SK-N-SH (cell line): ENCODE results near the gene ADH7. TPM values are rescaled to one million over a fixed set of nuclear protein-coding genes. Genes with fewer than 3 reads are reported as not detected.

Experiments
- CTCF ChIA-PET: fragments of 300-600, 350-600 bp; formaldehyde crosslinking; extraction: SDS; loops from one replicate; lab custom pipeline; 2021; lab: Yijun Ruan, JAX
- POLR2A ChIA-PET: fragments of 350-600 bp; sonication (Branson Sonifier 250); formaldehyde crosslinking; extraction: SDS; loops from one replicate; lab custom pipeline; 2020; ENCODE audit warnings: antibody characterized with exemption, inconsistent platforms; lab: Yijun Ruan, JAX
- DNase-seq: peaks from one replicate; pipeline ENCODE4 v3.0.0; 2012
- H2AFZ ChIP-seq: fragments of 200-600 bp; sonication (generic); 2 replicates; pipeline ENCODE4 v1.8.1; 2016; ENCODE audit warnings: antibody characterized with exemption, mild to moderate bottlenecking, low read depth
- H3F3A ChIP-seq: fragments of 200-600 bp; sonication (generic); replicated peaks from 2 replicates; pipeline ENCODE3; 2016; ENCODE audit warnings: antibody characterized with exemption, mild to moderate bottlenecking; ENCODE audit not compliant: insufficient read depth
- H3K27ac ChIP-seq, 2 experiments: fragments of 200-500 bp in 1 of 2; fragments of 200-600 bp in 1 of 2; sonication (Bioruptor generic) in 1 of 2; sonication (generic), shearing (Covaris generic) in 1 of 2; 2 replicates each; pipeline versions ENCODE4 v1.5.1 to v1.6.1; 2014 to 2016; ENCODE audit warnings: low read depth in 2 of 2, inconsistent platforms in 1 of 2, low read length in 1 of 2, mild to moderate bottlenecking in 1 of 2, mixed read lengths in 1 of 2
- H3K27me3 ChIP-seq: fragments of 200-600 bp; sonication (generic), shearing (Covaris generic); 2 replicates; pipeline ENCODE4 v1.6.1; 2016; ENCODE audit warnings: mixed run types; ENCODE audit not compliant: insufficient read depth
- H3K36me3 ChIP-seq, 2 experiments: fragments of 200-500 bp in 1 of 2; fragments of 200-600 bp in 1 of 2; sonication (Bioruptor generic) in 1 of 2; sonication (generic) in 1 of 2; replicated peaks in 1 of 2; 2 replicates each; pipeline versions ENCODE3 to v1.5.1; 2014 to 2016; ENCODE audit warnings: low read length in 1 of 2, mild to moderate bottlenecking in 1 of 2; ENCODE audit not compliant: insufficient read depth in 2 of 2, control insufficient read depth in 1 of 2
- H3K4me1 ChIP-seq, 2 experiments: fragments of 200-500 bp in 1 of 2; fragments of 200-600 bp in 1 of 2; sonication (Bioruptor generic) in 1 of 2; sonication (generic), shearing (Covaris generic) in 1 of 2; 2 replicates each; pipeline versions ENCODE4 v1.5.1 to v1.6.1; 2014 to 2016; ENCODE audit warnings: low read depth in 1 of 2, low read length in 1 of 2, mixed run types in 1 of 2; ENCODE audit not compliant: insufficient read depth in 2 of 2, control insufficient read depth in 1 of 2
- H3K4me2 ChIP-seq: fragments of 200-600 bp; sonication (generic), shearing (Covaris generic); 2 replicates; pipeline ENCODE4 v1.6.1; 2017; ENCODE audit warnings: mixed run types
- H3K4me3 ChIP-seq, 2 experiments: fragments of 200-500 bp in 1 of 2; fragments of 200-600 bp in 1 of 2; sonication (Bioruptor generic) in 1 of 2; sonication (generic), shearing (Covaris generic) in 1 of 2; 2 replicates each; pipeline versions ENCODE4 v1.5.1 to v1.8.1; 2014 to 2016; ENCODE audit warnings: low read depth in 2 of 2, inconsistent platforms in 1 of 2, low read length in 1 of 2, mild to moderate bottlenecking in 1 of 2, mixed read lengths in 1 of 2, moderate library complexity in 1 of 2
- H3K79me2 ChIP-seq: fragments of 200-600 bp; sonication (generic); 2 replicates; pipeline ENCODE4 v1.8.1; 2017; ENCODE audit warnings: mild to moderate bottlenecking; ENCODE audit not compliant: insufficient read depth
- H3K9ac ChIP-seq: fragments of 200-600 bp; sonication (generic); 2 replicates; pipeline ENCODE4 v1.6.1; 2017; ENCODE audit warnings: mixed run types
- H3K9me2 ChIP-seq: fragments of 200-600 bp; sonication (generic); 2 replicates; pipeline ENCODE4 v1.6.1; 2017; ENCODE audit warnings: mixed run types
- H3K9me3 ChIP-seq: fragments of 200-600 bp; sonication (generic); 2 replicates; pipeline ENCODE4 v1.6.1; 2017; ENCODE audit warnings: mixed run types, mild to moderate bottlenecking, moderate library complexity
- H4K20me1 ChIP-seq: fragments of 200-600 bp; sonication (generic); 2 replicates; pipeline ENCODE4 v1.6.1; 2017; ENCODE audit warnings: mild to moderate bottlenecking, mixed run types; ENCODE audit not compliant: insufficient read depth
- EP300 ChIP-seq, 2 experiments: IDR thresholded peaks; 2 replicates each; pipeline versions ENCODE4 v1.4.0 to v1.6.1; 2012; ENCODE audit warnings: borderline replicate concordance in 1 of 2, low read depth in 1 of 2, low read length in 1 of 2
- FOSL2 ChIP-seq: IDR thresholded peaks from 2 replicates; pipeline ENCODE4 v1.4.0; 2012; ENCODE audit warnings: low read depth, mild to moderate bottlenecking, moderate library complexity, borderline replicate concordance
- FOXM1 ChIP-seq: IDR thresholded peaks from 2 replicates; pipeline ENCODE4 v1.4.0; 2012; ENCODE audit warnings: low read depth, mild to moderate bottlenecking
- JUND ChIP-seq: IDR thresholded peaks from 2 replicates; pipeline ENCODE4 v1.4.0; 2012
- NFIC ChIP-seq: IDR thresholded peaks from 2 replicates; pipeline ENCODE4 v1.4.0; 2012; ENCODE audit warnings: borderline replicate concordance
- NRF1 ChIP-seq: IDR thresholded peaks from 2 replicates; pipeline ENCODE4 v1.6.1; 2012; ENCODE audit warnings: low read depth, mild to moderate bottlenecking, low read length
- POLR2AphosphoS5 ChIP-seq: IDR thresholded peaks from 2 replicates; pipeline ENCODE4 v1.6.1; 2012; ENCODE audit warnings: low read depth, low read length
- RCOR1 ChIP-seq: fragments of 150-350 bp; IDR thresholded peaks from 2 replicates; pipeline ENCODE4 v1.6.1; 2017; ENCODE audit warnings: antibody characterized with exemption, low read length
- RFX5 ChIP-seq: IDR thresholded peaks from 2 replicates; pipeline ENCODE4 v1.6.1; 2012; ENCODE audit warnings: mild to moderate bottlenecking, improper control_type of control experiment, low read length
- RXRA ChIP-seq: IDR thresholded peaks from 2 replicates; pipeline ENCODE4 v1.4.0; 2012; ENCODE audit warnings: low read depth, mild to moderate bottlenecking, borderline replicate concordance
- TAF1 ChIP-seq: IDR thresholded peaks from 2 replicates; pipeline ENCODE4 v1.6.1; 2012; ENCODE audit warnings: low read depth, mild to moderate bottlenecking, low read length, moderate library complexity, borderline replicate concordance
- ZBTB33 ChIP-seq: IDR thresholded peaks from 2 replicates; pipeline ENCODE4 v1.4.0; 2012; ENCODE audit warnings: low read depth, borderline replicate concordance
- WGBS: methylation state at CpG from one replicate; pipeline ENCODE4 v1.1.6; 2017; ENCODE audit warnings: low lambda C conversion rate; 5-methylcytosine and 5-hydroxymethylcytosine counted together
- polyA plus RNA-seq, 3 experiments: library from polyadenylated mRNA; depleted of rRNA; stranded (reverse); fragments of >200 nt; gene quantifications; 2 replicates each; pipeline ENCODE4 v1.2.3, GENCODE V29; 2012
- TF ChIP-seq, protein P1 (sequence below): IDR thresholded peaks from 2 replicates; pipeline ENCODE4 v1.4.0; 2012; ENCODE audit warnings: low read depth, borderline replicate concordance
- TF ChIP-seq, protein P2 (sequence below): fragments of 200-600 bp; sonication (generic); IDR thresholded peaks from 2 replicates; pipeline ENCODE4 v1.6.1; 2017; ENCODE audit warnings: antibody characterized with exemption, mild to moderate bottlenecking, moderate library complexity
- TF ChIP-seq, protein P3 (sequence below): IDR thresholded peaks from 2 replicates; pipeline ENCODE4; 2012

ADH7 gene
- not detected in 2 replicates for polyA plus RNA-seq (2012; rRNA removed)
- not detected in 2 replicates for polyA plus RNA-seq (2012; cell fraction: cytosol; rRNA removed)
- polyA plus RNA-seq (2012; cell fraction: nucleus; rRNA removed), result not detected in 2 replicates

DNA sequence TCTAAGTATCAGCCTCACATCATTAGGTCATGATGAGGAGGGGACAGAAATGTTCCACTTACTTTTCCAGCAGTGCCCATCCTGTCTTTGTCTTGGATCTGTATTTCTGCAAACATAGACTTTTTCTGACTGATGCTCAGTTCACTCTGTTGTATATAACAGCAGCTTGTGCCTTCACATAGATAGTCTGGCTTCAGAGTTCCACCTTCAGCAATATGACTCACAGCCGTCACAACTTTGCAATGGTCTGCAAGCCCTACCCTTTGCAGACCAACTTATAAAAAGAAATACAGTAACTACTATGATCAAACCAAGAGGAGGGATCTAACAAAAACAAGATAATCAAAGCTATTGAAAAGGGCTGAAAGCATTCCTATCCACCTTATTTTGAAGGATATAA is at the start of gene ADH7:
Gene ADH7 (minus strand): TSS at position 189 of the 400 bp plus-strand sequence. CDS start 109 bp downstream, at position 80.
- H3K4me3 ChIP-seq, result no peak within 1 kb of the TSS
- CTCF ChIA-PET, result interaction anchor here (1.0 kb wide), 1 partner anchor 28 kb away, joined by 5 read pairs; no protein-coding TSS in a partner anchor
- no peaks in the 10 kb centered on the region for H3F3A ChIP-seq
- 55% methylated on average over 1 of the region's 1 CpG for WGBS
- POLR2A ChIA-PET, result no interaction called here
- H3K27me3 ChIP-seq, result no peaks in the 10 kb centered on the region
- H3K4me2 ChIP-seq, result no peak within 1 kb of the TSS
- no peak for DNase-seq
- H4K20me1 ChIP-seq, result no peaks in the 10 kb centered on the region
- H3K4me1 ChIP-seq, result no peaks in the 10 kb centered on the region
- TF ChIP-seq FOXM1, result no peak
- TF ChIP-seq TAF1, result no peak
- TF ChIP-seq, protein P1, sequence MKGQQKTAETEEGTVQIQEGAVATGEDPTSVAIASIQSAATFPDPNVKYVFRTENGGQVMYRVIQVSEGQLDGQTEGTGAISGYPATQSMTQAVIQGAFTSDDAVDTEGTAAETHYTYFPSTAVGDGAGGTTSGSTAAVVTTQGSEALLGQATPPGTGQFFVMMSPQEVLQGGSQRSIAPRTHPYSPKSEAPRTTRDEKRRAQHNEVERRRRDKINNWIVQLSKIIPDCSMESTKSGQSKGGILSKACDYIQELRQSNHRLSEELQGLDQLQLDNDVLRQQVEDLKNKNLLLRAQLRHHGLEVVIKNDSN, result no peak
- no peak for TF ChIP-seq EP300 (IDR thresholded peaks at IDR 0.05; ENCODE audit: borderline replicate concordance in 1 of 2, low read depth in 1 of 2, low read length in 1 of 2)
- TF ChIP-seq RFX5, result no peak
- TF ChIP-seq RCOR1, result no peak
- TF ChIP-seq JUND, result no peak
- no peak for TF ChIP-seq POLR2AphosphoS5
- TF ChIP-seq NFIC, result no peak
- no peaks in the 10 kb centered on the region for H3K9me3 ChIP-seq
- H3K9ac ChIP-seq, result no peak within 1 kb of the TSS
- no peaks in the 10 kb centered on the region for H3K9me2 ChIP-seq
- no peak within 1 kb of the TSS for H3K27ac ChIP-seq
- H3K36me3 ChIP-seq, result no peaks in the 10 kb centered on the region
- no peaks in the 10 kb centered on the region for H3K79me2 ChIP-seq
- no peak within 1 kb of the TSS for H2AFZ ChIP-seq

DNA sequence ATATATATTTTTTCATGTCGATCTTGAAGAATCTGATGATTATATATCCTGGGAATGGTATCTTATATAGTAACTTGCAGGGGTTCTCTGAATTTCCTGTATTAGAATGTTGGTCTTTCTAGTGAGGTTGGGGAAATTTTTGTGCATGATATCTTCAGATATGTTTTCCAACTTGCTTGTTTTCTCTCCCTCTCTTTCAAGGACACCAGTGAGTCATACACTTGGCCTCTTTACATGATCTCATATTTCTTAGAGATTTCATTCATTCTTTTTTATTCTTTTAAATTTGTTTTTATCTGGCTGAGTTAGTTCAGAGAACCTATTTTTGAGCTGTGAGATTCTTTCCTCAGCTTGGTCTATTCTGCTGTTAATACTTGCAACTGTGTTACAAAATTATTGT is 48.5 kb upstream of the ADH7 start:
- Histone ChIP-seq H3K79me2 (no peaks in the 10 kb centered on the region), H3K4me3 (no peak overlapping the region), H3K27me3 (no peaks in the 10 kb centered on the region), H3K9me2 (no peaks in the 10 kb centered on the region), H3K9me3 (no peaks in the 10 kb centered on the region), H3F3A (no peaks in the 10 kb centered on the region), H3K4me2 (no peak overlapping the region), H3K36me3 (no peaks in the 10 kb centered on the region), H3K9ac (no peak overlapping the region), H3K27ac (no peak overlapping the region), H2AFZ (no peak overlapping the region), H4K20me1 (no peaks in the 10 kb centered on the region), H3K4me1 (no peaks in the 10 kb centered on the region)
- TF ChIP-seq, protein P2, sequence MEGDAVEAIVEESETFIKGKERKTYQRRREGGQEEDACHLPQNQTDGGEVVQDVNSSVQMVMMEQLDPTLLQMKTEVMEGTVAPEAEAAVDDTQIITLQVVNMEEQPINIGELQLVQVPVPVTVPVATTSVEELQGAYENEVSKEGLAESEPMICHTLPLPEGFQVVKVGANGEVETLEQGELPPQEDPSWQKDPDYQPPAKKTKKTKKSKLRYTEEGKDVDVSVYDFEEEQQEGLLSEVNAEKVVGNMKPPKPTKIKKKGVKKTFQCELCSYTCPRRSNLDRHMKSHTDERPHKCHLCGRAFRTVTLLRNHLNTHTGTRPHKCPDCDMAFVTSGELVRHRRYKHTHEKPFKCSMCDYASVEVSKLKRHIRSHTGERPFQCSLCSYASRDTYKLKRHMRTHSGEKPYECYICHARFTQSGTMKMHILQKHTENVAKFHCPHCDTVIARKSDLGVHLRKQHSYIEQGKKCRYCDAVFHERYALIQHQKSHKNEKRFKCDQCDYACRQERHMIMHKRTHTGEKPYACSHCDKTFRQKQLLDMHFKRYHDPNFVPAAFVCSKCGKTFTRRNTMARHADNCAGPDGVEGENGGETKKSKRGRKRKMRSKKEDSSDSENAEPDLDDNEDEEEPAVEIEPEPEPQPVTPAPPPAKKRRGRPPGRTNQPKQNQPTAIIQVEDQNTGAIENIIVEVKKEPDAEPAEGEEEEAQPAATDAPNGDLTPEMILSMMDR, result no peak
- TF ChIP-seq, protein P3, sequence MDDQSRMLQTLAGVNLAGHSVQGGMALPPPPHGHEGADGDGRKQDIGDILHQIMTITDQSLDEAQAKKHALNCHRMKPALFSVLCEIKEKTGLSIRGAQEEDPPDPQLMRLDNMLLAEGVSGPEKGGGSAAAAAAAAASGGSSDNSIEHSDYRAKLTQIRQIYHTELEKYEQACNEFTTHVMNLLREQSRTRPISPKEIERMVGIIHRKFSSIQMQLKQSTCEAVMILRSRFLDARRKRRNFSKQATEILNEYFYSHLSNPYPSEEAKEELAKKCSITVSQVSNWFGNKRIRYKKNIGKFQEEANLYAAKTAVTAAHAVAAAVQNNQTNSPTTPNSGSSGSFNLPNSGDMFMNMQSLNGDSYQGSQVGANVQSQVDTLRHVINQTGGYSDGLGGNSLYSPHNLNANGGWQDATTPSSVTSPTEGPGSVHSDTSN, result no peak
- TF ChIP-seq FOSL2 (no peak), NRF1 (no peak), POLR2AphosphoS5 (no peak), JUND (no peak), RXRA (no peak), ZBTB33 (no peak)
- no peak for DNase-seq
- WGBS, result 6% methylated on average over 1 of the region's 1 CpG
- POLR2A ChIA-PET, result no interaction called here
- CTCF ChIA-PET, result interaction anchor here (2.2 kb wide), 1 partner anchor 21 kb away, joined by 10 read pairs; no protein-coding TSS in a partner anchor
